Peyer's patch (tissue), 4 donors: ENCODE data around the gene POC1A.

Experiments used
- POLR2A ChIP-seq, 2 donors: fragments of 450-650 bp; IDR thresholded peaks; one replicate each; pipeline ENCODE4 v1.5.1; 2017; ENCODE audit warnings: antibody characterized with exemption in 2 of 2, mild to moderate bottlenecking in 2 of 2, moderate library complexity in 2 of 2
- TF ChIP-seq, protein P1 (sequence below), 6 experiments: fragments of 450-650 bp in 4 of 6; fragments of 200-600 bp in 2 of 6; sonication (generic) in 1 of 6; IDR thresholded peaks; one replicate each; pipeline ENCODE4 v1.5.1; 2017 to 2019; ENCODE audit warnings: antibody characterized with exemption in 6 of 6, mild to moderate bottlenecking in 3 of 6, moderate library complexity in 1 of 6

DNA sequence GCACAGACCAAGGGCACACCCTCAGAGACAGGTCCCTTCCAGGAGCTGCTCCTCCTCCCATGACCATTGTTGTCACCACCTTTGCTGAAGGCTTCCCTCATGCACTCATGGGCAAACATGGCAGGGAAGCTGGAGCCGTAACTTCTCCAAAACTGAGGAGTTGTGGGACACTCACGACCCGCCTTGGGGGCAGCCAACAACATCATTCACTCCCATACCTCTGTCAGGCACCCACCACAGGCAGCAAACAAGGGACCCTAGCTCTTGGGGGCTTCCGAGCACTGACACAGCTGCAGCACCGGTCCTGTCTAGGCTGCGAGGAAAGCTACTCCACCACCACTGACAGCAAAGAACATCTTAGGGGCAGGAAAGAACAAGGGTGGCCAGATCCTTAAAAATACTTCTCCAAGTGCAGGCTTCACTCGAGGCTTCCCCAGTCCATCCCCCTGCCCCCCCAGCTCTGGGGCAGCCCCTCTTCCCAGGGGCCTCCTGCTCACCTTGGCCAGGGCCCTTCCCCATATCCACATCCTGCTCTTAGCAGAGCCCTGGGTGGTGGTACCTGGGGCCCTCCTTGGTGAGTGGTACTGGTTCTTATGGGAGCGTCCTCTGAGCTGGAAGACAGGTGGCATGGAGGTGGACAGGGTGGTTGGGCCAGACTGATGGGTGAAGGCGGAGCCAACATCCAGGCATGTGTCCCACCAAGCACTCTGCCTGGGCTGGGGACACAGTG lies 69.8 kb downstream of the POC1A start:
- no peak for TF ChIP-seq POLR2A (IDR thresholded peaks at IDR 0.05)
- TF ChIP-seq, protein P1, sequence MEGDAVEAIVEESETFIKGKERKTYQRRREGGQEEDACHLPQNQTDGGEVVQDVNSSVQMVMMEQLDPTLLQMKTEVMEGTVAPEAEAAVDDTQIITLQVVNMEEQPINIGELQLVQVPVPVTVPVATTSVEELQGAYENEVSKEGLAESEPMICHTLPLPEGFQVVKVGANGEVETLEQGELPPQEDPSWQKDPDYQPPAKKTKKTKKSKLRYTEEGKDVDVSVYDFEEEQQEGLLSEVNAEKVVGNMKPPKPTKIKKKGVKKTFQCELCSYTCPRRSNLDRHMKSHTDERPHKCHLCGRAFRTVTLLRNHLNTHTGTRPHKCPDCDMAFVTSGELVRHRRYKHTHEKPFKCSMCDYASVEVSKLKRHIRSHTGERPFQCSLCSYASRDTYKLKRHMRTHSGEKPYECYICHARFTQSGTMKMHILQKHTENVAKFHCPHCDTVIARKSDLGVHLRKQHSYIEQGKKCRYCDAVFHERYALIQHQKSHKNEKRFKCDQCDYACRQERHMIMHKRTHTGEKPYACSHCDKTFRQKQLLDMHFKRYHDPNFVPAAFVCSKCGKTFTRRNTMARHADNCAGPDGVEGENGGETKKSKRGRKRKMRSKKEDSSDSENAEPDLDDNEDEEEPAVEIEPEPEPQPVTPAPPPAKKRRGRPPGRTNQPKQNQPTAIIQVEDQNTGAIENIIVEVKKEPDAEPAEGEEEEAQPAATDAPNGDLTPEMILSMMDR (IDR thresholded peaks at IDR 0.05), result no peak
